K562 (cell line): Measurements from ENCODE around the gene MAZ. TPM values are rescaled to one million over a fixed set of nuclear protein-coding genes. Genes with fewer than 3 reads are reported as not detected.

ENCODE experiments used
- BRCA1 ChIP-seq, 2 experiments: fragments of 450-650 bp in 1 of 2; sonication (generic) in 1 of 2; formaldehyde crosslinking in 1 of 2; IDR thresholded peaks; 2 replicates each; pipeline versions ENCODE4 v1.5.0 to v1.6.1; 2017 to 2020; ENCODE audit warnings: mild to moderate bottlenecking in 1 of 2, missing genetic modification reagents in 1 of 2
- CEBPB ChIP-seq: fragments of 450-650 bp; IDR thresholded peaks from 2 replicates; pipeline ENCODE4 v1.6.1; 2016; ENCODE audit warnings: missing genetic modification characterization, missing compliant biosample characterization
- CXXC5 ChIP-seq: fragments of 250-450 bp; sonication (Bioruptor Pico); IDR thresholded peaks from 2 replicates; pipeline ENCODE4 v1.8.0; 2022; ENCODE audit warnings: inconsistent platforms, mild to moderate bottlenecking, moderate library complexity
- MTA3 ChIP-seq: fragments of 450-650 bp; formaldehyde crosslinking; IDR thresholded peaks from 2 replicates; pipeline ENCODE4 v1.6.1; 2017; ENCODE audit warnings: mild to moderate bottlenecking, borderline replicate concordance
- NCOA4 ChIP-seq: fragments of 450-650 bp; IDR thresholded peaks from 2 replicates; pipeline ENCODE4 v1.6.1; 2018; ENCODE audit warnings: mild to moderate bottlenecking; ENCODE audit not compliant: partially characterized antibody
- PRDM10 ChIP-seq: fragments of 450-650 bp; IDR thresholded peaks from 2 replicates; pipeline ENCODE4 v1.6.1; 2018; ENCODE audit not compliant: partially characterized antibody
- SUPT5H ChIP-seq: fragments of 450-650 bp; IDR thresholded peaks from 2 replicates; pipeline ENCODE4 v1.6.1; 2016
- THRAP3 ChIP-seq: fragments of 450-650 bp; IDR thresholded peaks from 2 replicates; pipeline ENCODE4 v1.6.1; 2016; ENCODE audit warnings: mild to moderate bottlenecking, inconsistent platforms, borderline replicate concordance
- ZNF740 ChIP-seq, 3 experiments: fragments of 200-800 bp in 1 of 3; sonication (Bioruptor generic) in 1 of 3; sonication (generic) in 1 of 3; formaldehyde crosslinking in 1 of 3; IDR thresholded peaks; 2 replicates each; pipeline versions ENCODE4 v1.6.1 to v1.8.0; 2016 to 2022; ENCODE audit warnings: mild to moderate bottlenecking in 2 of 3, missing compliant biosample characterization in 2 of 3, missing genetic modification characterization in 2 of 3, missing genetic modification reagents in 1 of 3
- ZNF77 ChIP-seq: fragments of 250-450 bp; sonication (Bioruptor Pico); IDR thresholded peaks from 2 replicates; pipeline ENCODE4 v1.5.0; 2020
- polyA plus RNA-seq, 8 experiments: library from polyadenylated mRNA; depleted of rRNA in 4 of 8; stranded (reverse) in 5 of 8; unstranded in 3 of 8; fragments of >200 nt; fragmentation: Nextera tagmentation in 2 of 8; fragmentation: Illumina TruSeq in 1 of 8; extraction: Ambion mirVana in 2 of 8; extraction: Trizol in 1 of 8; gene quantifications; 2 replicates each; pipeline versions ENCODE4 v1.2.1 to v1.2.3, GENCODE V29; 2011 to 2014; ENCODE audit warnings: inconsistent platforms in 1 of 8, missing spikeins in 1 of 8
- total RNA-seq, 7 experiments: library from RNA; depleted of rRNA in 6 of 7; stranded (reverse); fragments of >200 nt in 6 of 7; fragmentation: Illumina TruSeq in 2 of 7; extraction: Trizol in 2 of 7; gene quantifications; 2 replicates each; pipeline versions ENCODE4 v1.2.1 to v1.2.3, GENCODE V29; 2011 to 2021; ENCODE audit warnings: low replicate concordance in 1 of 7
- TF ChIP-seq, protein P1 (sequence below): sonication (generic); formaldehyde crosslinking; IDR thresholded peaks from 2 replicates; pipeline ENCODE4 v1.8.0; 2022; ENCODE audit warnings: mild to moderate bottlenecking, missing genetic modification reagents
- TF ChIP-seq, protein P2 (sequence below): fragments of 250-450 bp; sonication (Bioruptor Pico); IDR thresholded peaks from 2 replicates; pipeline ENCODE4 v1.8.0; 2022; ENCODE audit warnings: inconsistent platforms, mild to moderate bottlenecking, moderate library complexity, borderline replicate concordance
- TF ChIP-seq, protein P3 (sequence below), 2 experiments: fragments of 450-650 bp; IDR thresholded peaks; 2 replicates each; pipeline ENCODE4 v1.6.1; 2018; ENCODE audit warnings: mild to moderate bottlenecking in 2 of 2, low read depth in 1 of 2; ENCODE audit not compliant: partially characterized antibody in 2 of 2

Gene MAZ
- total and polyA plus RNA-seq, 9 of the 15 experiments (the other 6 are each of a cell fraction or from before 2014, with no cell fraction given): 45.4 to 532 (median 250) TPM

DNA sequence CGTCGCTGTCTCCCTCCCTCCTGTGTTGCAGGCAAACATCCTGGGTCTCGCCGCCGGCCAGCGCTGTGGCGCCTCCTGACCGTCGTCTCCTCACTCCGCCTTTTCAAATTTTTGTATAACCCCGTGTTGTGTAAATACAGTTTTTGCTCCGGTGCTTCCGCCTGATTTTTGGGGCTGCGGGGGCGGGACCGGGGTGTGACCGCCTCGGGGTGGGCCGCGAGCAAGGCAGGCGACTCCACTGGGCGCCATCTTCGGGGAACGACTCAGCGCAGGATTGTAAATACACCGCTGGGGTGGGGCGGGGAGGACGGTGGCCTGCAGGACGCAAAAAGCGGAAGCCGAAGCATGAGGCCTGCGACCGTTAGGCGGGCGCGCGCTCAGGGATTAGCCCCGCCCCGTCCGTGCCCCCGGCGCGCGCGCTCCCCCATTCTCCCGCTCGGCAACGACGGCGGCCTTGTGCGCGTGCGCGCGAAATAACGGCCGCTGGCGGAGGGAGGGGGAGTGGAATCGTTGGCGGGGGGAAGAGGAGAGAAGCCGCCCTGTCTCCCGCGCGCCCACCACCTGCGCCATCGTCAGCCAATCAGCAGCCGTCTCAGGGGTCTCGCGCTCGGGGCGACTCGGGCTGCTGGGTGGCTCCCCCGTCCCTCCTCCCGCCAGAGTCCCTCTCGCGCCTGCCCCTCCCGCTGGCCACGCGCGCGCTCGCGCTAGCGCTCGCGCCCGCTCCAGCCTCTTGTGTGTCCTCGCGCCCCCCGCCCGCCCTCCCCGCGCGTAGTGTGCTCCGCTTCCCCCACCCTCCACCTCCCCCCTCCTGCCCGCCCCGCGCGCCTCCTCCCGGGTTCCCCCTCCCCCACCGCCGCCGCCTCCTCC, 864 bp upstream of the MAZ start (continued):
- peak; percentile 97 for TF ChIP-seq ZNF740 (CRISPR knock-in tag; IDR thresholded peaks at IDR 0.05)
- TF ChIP-seq ZNF740 (tag; IDR thresholded peaks at IDR 0.05): peak in 1 of 2 experiments; percentile 91; a peak in 2 of 4 replicates
- TF ChIP-seq, protein P1, sequence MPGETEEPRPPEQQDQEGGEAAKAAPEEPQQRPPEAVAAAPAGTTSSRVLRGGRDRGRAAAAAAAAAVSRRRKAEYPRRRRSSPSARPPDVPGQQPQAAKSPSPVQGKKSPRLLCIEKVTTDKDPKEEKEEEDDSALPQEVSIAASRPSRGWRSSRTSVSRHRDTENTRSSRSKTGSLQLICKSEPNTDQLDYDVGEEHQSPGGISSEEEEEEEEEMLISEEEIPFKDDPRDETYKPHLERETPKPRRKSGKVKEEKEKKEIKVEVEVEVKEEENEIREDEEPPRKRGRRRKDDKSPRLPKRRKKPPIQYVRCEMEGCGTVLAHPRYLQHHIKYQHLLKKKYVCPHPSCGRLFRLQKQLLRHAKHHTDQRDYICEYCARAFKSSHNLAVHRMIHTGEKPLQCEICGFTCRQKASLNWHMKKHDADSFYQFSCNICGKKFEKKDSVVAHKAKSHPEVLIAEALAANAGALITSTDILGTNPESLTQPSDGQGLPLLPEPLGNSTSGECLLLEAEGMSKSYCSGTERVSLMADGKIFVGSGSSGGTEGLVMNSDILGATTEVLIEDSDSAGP (CRISPR knock-in tag): no peak
- peak; percentile 99 for TF ChIP-seq MTA3
- TF ChIP-seq CXXC5 (CRISPR knock-in tag): peak; percentile 95
- TF ChIP-seq ZNF77 (CRISPR knock-in tag): no peak
- TF ChIP-seq THRAP3: no peak
- TF ChIP-seq CEBPB: no peak
- no peak for TF ChIP-seq NCOA4
- TF ChIP-seq, protein P2, sequence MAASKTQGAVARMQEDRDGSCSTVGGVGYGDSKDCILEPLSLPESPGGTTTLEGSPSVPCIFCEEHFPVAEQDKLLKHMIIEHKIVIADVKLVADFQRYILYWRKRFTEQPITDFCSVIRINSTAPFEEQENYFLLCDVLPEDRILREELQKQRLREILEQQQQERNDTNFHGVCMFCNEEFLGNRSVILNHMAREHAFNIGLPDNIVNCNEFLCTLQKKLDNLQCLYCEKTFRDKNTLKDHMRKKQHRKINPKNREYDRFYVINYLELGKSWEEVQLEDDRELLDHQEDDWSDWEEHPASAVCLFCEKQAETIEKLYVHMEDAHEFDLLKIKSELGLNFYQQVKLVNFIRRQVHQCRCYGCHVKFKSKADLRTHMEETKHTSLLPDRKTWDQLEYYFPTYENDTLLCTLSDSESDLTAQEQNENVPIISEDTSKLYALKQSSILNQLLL (CRISPR knock-in tag): no peak
- no peak for TF ChIP-seq BRCA1 (IDR thresholded peaks at IDR 0.05)
- no peak for TF ChIP-seq BRCA1 (CRISPR knock-in tag; IDR thresholded peaks at IDR 0.05)
- TF ChIP-seq PRDM10: peak; percentile 82
- TF ChIP-seq SUPT5H: peak; percentile 90
- TF ChIP-seq, protein P3, sequence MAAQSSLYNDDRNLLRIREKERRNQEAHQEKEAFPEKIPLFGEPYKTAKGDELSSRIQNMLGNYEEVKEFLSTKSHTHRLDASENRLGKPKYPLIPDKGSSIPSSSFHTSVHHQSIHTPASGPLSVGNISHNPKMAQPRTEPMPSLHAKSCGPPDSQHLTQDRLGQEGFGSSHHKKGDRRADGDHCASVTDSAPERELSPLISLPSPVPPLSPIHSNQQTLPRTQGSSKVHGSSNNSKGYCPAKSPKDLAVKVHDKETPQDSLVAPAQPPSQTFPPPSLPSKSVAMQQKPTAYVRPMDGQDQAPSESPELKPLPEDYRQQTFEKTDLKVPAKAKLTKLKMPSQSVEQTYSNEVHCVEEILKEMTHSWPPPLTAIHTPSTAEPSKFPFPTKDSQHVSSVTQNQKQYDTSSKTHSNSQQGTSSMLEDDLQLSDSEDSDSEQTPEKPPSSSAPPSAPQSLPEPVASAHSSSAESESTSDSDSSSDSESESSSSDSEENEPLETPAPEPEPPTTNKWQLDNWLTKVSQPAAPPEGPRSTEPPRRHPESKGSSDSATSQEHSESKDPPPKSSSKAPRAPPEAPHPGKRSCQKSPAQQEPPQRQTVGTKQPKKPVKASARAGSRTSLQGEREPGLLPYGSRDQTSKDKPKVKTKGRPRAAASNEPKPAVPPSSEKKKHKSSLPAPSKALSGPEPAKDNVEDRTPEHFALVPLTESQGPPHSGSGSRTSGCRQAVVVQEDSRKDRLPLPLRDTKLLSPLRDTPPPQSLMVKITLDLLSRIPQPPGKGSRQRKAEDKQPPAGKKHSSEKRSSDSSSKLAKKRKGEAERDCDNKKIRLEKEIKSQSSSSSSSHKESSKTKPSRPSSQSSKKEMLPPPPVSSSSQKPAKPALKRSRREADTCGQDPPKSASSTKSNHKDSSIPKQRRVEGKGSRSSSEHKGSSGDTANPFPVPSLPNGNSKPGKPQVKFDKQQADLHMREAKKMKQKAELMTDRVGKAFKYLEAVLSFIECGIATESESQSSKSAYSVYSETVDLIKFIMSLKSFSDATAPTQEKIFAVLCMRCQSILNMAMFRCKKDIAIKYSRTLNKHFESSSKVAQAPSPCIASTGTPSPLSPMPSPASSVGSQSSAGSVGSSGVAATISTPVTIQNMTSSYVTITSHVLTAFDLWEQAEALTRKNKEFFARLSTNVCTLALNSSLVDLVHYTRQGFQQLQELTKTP (IDR thresholded peaks at IDR 0.05; ENCODE audit: low read depth in 1 of 2, partially characterized antibody in 2 of 2): peak in 1 of 2 experiments; percentile 34
